AG09309 (cell line): ENCODE results near the gene CEND1.

Experiments
- DNase-seq: peaks from one replicate; pipeline ENCODE4 v3.0.0-alpha.2; 2010; ENCODE audit warnings: low read depth
- H3K4me3 ChIP-seq: 2 replicates; pipeline ENCODE4 v1.5.1; 2011; ENCODE audit warnings: mild to moderate bottlenecking, low read depth, low read length, moderate library complexity; ENCODE audit not compliant: control insufficient read depth
- TF ChIP-seq, protein P1 (sequence below): IDR thresholded peaks from 2 replicates; pipeline ENCODE4 v1.5.1; 2011; ENCODE audit warnings: mild to moderate bottlenecking, low read depth, low read length, inconsistent platforms; ENCODE audit not compliant: insufficient read depth, control insufficient read depth; ENCODE audit errors: missing control alignments

CEND1 gene

GRCh38 chr11:834371-835316 lies 44.8 kb upstream of the CEND1 start:
- no peak for DNase-seq
- H3K4me3 ChIP-seq: peak overlapping the region; percentile 63
- TF ChIP-seq, protein P1, sequence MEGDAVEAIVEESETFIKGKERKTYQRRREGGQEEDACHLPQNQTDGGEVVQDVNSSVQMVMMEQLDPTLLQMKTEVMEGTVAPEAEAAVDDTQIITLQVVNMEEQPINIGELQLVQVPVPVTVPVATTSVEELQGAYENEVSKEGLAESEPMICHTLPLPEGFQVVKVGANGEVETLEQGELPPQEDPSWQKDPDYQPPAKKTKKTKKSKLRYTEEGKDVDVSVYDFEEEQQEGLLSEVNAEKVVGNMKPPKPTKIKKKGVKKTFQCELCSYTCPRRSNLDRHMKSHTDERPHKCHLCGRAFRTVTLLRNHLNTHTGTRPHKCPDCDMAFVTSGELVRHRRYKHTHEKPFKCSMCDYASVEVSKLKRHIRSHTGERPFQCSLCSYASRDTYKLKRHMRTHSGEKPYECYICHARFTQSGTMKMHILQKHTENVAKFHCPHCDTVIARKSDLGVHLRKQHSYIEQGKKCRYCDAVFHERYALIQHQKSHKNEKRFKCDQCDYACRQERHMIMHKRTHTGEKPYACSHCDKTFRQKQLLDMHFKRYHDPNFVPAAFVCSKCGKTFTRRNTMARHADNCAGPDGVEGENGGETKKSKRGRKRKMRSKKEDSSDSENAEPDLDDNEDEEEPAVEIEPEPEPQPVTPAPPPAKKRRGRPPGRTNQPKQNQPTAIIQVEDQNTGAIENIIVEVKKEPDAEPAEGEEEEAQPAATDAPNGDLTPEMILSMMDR: no peak

DNA sequence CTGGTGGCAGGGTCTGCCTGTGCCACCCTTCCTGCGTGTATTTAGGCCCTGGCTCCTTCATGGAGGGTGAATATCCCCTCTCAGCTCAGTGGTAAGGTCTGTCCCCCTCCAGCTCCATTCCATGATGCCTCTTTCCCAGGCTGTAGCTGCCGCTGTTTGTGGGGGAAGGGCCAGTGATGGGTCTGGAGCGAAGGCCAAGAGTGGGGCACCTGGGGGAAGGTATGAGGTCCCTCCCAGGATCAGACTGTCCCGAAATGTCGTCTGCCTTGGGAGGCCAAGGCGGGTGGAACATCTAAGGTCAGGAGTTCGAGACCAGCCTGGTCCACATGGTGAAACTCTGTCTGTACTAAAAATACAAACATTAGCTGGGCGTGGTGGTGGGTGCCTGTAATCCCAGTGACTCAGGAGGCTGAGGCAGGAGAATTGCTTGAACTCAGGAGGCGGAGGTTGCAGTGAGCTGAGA lies 44.0 kb upstream of the CEND1 start:
- TF ChIP-seq, protein P1: no peak
- peak overlapping the region; percentile 63 for H3K4me3 ChIP-seq
- no peak for DNase-seq

DNA sequence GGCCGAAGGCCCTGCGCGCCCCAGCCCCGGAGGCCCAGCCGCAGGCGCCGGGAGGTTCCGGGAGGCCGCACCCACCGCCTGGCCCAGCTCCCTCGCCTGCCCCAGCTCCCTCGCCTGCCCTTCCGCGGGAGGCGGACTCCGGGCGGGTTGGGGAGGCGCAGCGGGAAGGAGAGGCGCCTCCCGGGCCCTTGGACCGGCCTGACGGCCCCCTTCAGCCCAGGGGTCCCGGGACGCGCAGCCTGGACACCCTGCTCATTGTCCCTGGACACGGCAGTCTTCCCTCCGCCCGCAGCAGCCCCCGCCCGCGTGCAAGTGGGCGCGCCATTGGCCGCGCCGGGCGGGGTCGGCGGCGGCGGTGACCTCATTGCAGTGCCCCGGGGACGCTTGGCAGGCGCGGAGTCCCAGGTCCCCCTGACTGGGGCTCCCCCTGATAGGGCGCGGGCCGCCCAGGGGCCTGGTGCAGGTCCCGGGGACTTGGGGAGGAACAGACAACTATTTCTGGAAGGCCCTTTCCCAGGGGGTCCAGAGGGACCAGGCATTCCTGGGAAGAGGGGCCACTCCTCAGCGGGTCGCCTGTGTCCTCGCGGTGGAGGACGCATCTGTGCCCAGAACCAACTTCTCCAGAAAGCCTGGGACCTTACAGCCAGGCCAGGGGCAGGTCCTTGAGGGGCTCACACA lies 43.4 kb upstream of the CEND1 start:
- TF ChIP-seq, protein P1: no peak
- DNase-seq: no peak
- H3K4me3 ChIP-seq: peak overlapping the region; percentile 63

DNA sequence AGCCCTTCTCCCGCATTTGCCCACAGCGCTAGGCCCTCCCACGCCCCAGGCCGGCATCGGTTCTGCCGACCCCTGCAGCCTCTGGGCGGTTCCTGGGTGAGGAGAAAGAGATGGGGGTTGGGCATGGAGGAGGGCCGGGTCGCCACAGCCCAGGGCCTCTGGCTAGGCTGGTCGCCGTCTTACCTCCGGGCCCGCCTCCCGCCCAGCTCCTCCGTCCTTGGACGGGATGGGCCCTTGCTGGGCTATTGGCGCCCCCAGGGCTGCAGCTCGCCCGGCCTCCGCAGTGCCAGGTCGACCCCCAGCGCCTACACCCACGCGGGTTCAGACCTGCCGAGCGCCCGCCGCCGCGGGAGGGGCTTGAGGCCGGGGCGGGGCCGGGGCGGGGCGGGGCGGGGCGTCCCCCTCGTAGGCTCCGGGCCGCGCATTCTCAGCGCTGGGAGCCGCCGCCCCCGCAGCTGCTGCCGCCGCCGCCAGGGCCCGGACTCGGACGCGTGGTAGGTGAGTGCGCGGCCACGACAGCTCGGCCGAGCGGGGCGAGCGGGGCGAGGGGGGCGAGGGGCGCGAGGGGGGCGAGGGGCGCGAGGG lies 42.7 kb upstream of the CEND1 start, which contains the start of gene CD151:
Gene CD151, plus strand, starts transcription at position 424 of the 585 bp plus-strand sequence. CDS start 3,118 bp downstream, outside the sequence.
- H3K4me3 ChIP-seq: peak within 1 kb of the TSS; percentile 63
- no peak for DNase-seq
- TF ChIP-seq, protein P1: no peak

GRCh38 chr11:831961-832528 lies 42.2 kb upstream of the CEND1 start:
- H3K4me3 ChIP-seq: peak overlapping the region; percentile 63
- TF ChIP-seq, protein P1: no peak
- DNase-seq: no peak
